HG03039 (cell line): Measurements from ENCODE around the gene AUTS2.
A peak's percentile ranks its signal among the peaks of the same experiment; 100 is the strongest.

Experiments
- ATAC-seq: cut with Tn5 transposase; IDR thresholded peaks from one replicate; pipeline ENCODE4 v1.9.1; 2021; ENCODE audit warnings: mild to moderate bottlenecking, moderate library complexity; ENCODE audit not compliant: unreplicated experiment

AUTS2 gene

DNA sequence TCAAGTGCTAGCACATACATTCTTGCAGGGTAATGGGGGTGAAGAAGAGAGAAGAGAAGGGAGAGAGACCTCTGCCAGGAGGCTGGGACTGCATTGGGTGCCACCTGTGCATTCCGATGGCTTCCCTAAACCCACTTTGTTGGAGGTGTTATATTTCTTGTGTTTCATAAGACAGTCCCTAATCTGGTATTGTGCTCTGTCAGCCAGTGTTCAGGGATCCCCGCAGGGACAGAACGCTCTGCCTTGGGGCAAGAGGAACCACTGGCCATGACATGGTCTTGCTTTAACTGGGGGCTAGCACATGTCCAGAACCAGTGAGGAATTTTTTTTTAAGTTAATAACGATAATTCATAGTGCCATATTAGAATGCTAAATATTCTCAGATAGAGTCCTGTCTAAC, 1168.4 kb downstream of the AUTS2 start:
- no peak for ATAC-seq

- ATAC-seq = no peak
These were observed 1171.9 kb downstream of the AUTS2 start for GRCh38 chr7:70770154-70770553.

- ATAC-seq = no peak
These were observed 1173.2 kb downstream of the AUTS2 start for GRCh38 chr7:70771451-70771850.

DNA sequence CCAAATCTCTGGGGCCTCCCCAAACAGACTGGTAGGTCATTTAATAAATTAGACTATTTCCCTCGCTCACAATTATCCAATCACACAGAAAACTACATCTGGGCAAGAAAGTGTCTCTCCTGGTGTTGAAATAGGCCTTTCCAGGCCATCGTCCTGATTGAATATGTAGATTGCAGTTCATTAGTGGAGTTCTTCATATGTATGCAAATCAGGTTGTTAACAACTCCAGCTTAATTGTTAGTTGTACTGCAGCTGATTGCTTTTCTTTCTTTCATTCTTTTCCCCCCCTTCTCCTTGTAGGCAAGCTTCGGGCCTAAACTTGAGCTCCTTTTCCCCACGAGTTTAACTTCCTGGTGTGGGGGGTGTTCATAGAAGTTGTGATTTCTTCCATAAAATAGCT, 1174.6 kb downstream of the AUTS2 start:
- ATAC-seq = no peak

DNA sequence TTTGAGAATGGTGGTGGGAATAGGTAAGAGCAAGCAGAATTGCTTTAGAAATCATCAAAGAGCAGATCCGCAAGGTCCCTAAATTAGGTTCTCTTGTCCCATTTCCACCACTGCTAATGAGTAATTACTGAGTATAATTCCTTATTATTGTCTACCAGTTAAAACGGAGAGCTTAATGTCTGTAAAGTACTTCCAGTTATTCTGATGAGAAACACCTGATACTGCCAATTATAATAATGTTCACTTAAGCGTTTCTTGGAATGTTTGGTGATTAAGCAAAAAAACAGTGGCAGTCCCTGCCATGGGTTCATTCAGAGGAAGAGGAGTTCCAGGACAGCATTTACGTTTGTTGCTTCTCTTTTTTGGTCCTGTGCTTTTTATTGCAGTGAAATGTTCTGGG, 1175.1 kb downstream of the AUTS2 start:
- ATAC-seq = no peak

- no peak for ATAC-seq
These were observed 1176.8 kb downstream of the AUTS2 start for GRCh38 chr7:70774950-70775527.

GRCh38 chr7:70775570-70776156, 1177.4 kb downstream of the AUTS2 start:
- no peak for ATAC-seq

DNA sequence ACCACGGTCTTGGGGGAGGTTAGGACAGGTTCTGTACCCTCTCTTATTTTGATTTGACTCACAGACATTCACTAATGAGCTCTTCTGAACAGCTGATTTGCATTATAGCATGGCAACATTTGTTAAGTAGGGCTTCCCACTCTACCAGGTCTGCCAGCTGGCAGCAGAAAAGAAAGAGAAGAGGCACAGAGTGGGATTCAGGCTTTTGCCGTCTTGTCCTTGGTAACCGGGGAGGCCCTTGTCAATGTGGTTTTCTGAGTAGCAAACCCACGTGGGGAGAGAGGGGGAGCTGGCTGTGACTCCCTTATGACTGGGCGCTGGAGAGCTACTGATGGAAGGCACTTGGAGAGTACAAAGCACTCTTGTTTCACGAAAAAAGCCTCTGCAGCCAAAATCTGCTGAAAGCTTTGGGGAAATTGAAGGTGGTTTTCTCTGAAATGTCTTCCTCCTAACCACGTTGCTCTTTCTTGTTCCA, 1178.4 kb downstream of the AUTS2 start:
- ATAC-seq = peak; percentile 61

DNA sequence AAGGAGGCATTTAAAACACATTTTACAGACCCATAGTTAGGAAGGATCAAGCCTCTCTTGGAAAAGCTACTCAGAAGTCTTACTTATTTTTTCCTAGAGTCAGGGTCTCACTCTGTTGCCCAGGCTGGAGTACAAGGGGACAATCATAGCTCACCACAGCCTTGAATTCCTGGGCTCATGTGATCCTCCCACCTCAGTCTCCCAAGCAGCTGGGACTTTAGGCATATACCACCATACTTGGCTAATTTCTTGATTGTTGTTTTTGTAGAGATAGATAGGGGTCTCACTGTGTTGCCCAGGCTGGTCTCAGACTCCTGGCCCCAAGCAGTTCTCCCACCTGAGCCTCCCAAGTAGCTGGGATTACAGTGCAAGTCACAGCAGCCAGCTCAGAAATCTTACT, 1179.0 kb downstream of the AUTS2 start:
- ATAC-seq = no peak

DNA sequence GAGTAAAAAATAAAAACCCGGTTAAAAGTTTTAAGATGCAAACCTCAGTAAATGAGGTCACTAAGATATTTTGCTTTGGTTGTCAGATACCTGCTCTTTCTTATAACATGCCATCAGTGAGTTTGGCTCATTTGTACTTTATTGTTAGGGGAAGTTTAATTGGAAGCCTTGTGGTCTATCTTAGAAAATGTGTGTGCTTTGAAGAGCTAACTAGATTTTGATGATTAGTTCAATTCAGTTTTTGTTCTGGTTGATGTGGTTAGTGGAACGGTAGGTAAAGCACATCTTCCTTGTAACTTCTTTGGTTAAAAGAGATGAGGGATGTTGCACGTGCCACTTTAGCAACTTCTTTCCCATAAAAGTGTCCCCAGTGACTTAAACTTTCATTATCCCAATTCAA, 1180.3 kb downstream of the AUTS2 start:
- ATAC-seq = no peak

DNA sequence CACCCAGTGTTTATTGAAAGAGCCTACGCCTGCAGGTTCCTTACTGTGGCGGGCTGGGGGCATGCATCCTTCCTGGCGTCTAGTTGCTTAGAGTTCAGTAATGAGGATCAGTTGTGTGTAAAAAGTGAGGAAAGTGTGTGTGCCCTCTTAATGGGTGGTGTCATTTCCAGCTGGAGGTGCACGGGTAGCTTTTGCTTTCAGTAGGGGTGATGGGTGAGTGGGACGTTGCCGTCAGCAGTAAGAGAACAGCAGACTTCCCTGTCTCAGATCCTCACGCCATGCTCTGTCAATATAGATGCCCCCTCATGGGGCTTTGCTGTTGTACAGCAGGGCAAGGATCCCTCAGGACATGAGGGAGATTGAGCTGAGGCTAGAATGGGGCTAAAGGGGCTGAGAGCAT, 1181.0 kb downstream of the AUTS2 start:
- no peak for ATAC-seq

DNA sequence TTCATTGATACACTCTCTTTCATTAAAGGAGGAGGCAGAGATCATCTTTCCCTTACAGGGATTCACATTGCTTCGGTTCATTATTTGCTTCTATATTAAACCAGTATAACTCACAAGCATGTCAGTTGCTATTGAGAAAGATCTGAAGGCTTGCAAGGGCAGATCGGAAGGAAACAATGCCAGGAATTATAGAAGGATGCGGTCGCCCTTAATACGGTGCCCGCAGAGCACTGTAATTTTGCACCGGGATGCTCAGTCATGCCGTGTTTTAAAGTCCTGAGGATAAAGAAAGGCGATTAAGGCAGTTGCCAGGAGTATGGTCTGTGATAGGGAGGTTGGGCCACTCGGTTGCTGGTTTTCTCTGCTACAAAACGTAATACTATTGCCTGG, 1183.6 kb downstream of the AUTS2 start:
- ATAC-seq = no peak

DNA sequence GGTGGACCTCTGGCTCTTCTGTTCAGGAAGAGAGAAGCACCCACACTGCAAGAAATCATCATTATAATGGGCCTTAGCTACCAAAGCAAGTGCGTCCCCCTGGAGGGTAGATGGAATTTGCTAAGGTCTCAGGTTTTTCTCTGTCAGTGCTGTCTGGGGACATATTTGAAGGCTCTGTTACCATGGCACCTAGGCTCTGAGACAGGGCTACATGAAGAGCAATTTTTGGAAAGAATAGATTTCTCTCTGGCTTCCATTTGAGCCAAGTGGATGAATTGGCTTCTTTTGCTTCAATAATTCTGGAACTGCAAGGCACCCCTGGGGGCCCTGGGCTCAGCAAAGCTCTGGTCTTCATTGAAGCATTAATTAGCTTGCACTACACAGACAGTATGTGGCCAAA, 1184.5 kb downstream of the AUTS2 start:
- ATAC-seq = no peak

DNA sequence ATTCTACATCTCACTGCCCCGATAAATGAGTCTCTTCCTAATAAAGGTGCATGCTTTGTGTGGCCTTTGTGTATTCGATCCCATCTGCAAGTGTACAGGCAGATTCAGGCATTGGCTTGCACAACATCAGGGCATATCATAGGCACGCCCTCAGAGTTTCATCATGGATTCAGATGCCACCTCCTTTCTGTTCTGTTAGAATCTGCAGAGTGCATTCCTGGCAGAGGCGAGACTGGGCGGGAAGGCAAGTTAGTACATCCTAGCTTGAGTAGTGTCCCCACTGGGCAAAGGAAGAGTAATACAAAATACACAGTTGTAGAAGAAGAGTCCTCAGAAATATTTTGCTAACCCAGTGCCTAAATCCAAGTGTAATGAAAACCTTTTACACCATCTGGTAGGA, 1187.2 kb downstream of the AUTS2 start:
- no peak for ATAC-seq

DNA sequence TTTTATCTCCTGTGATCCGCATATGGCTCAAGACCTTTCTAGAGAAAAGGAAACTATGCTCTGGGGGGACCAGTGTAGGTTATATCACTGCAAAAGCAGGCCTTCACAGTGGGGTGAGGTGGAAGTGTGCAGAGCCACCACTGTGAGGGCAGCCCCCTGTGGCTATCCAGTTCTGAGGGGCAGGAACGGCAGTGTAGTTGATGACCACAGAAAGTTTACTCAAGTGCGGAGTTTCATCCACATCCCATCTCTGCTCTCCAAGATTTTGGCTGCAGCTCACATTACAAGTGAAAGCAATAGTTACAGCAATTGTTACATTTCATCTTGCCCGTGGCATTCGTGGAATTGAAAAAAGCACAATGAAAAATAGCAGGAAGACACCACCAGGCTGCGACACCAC, 1187.8 kb downstream of the AUTS2 start:
- no peak for ATAC-seq

- ATAC-seq = no peak
These were observed 1189.0 kb downstream of the AUTS2 start for GRCh38 chr7:70787286-70787685.

GRCh38 chr7:70787771-70788170, 1189.5 kb downstream of the AUTS2 start:
- ATAC-seq = no peak

DNA sequence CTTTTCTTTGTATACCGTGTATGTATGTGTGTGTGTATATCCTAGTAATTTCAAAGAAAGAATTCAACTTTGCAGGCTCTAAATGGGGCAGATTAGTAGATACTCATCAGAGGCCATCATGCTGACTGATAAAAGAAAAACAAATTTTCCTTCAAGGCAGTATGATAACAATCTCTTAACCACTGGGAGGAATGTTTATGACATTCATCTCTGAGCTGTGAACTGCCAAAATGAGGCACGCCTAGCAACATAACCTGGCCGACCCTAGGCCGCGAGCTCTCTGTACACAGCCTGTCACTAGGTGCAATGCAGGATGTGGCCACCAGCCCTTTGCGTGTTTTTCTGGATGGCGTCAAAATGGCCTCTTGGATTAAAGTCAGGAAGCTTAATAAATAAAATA, 1190.0 kb downstream of the AUTS2 start:
- ATAC-seq = no peak

DNA sequence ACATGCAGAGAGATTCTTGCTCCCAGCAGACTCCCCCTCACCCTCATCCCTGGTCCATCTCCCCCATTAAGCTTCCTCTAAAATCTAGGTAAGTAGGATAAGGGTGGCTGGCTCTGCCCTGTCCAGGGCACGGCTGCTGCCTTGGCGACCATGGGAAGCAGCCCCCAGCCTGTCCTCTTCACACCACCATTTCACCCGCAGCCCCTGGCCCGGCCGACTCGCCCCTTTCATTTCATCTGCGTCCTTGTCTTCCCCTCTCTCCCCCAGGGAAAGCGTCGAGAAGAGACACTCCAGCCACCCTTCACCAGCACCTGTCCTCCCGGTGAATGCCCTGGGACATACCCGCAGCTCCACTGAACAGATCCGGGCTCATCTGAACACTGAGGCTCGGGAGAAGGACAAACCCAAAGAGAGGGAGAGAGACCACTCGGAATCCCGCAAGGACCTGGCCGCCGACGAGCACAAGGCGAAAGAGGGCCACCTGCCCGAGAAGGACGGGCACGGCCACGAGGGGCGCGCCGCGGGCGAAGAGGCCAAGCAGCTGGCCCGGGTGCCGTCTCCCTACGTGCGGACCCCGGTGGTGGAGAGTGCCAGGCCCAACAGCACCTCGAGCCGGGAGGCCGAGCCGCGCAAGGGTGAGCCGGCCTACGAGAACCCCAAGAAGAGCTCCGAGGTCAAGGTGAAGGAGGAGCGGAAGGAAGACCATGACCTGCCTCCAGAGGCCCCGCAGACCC, 1191.4 kb downstream of the AUTS2 start:
- no peak for ATAC-seq

- ATAC-seq = no peak
These were observed 1192.2 kb downstream of the AUTS2 start for GRCh38 chr7:70790215-70791073.

- no peak for ATAC-seq
These were observed 1193.1 kb downstream of the AUTS2 start for GRCh38 chr7:70791341-70791740.
